ACC112 (cell line): ENCODE measurements around the gene CCL8.

Experiments
- H2AFZ ChIP-seq: fragments of 200-600 bp; sonication (generic); one replicate; pipeline ENCODE4 v1.6.0; 2017; ENCODE audit warnings: antibody characterized with exemption, low read length; ENCODE audit not compliant: unreplicated experiment
- H3K27ac ChIP-seq: fragments of 200-600 bp; sonication (generic); 2 replicates; pipeline ENCODE4 v1.5.1; 2014; ENCODE audit warnings: low read depth, mild to moderate bottlenecking, antibody characterized with exemption, low read length, moderate library complexity
- H3K27me3 ChIP-seq: fragments of 200-600 bp; sonication (generic); 2 replicates; pipeline ENCODE4 v1.6.1; 2014; ENCODE audit warnings: mild to moderate bottlenecking, antibody characterized with exemption, low read length, moderate library complexity, mixed read lengths; ENCODE audit not compliant: insufficient read depth
- H3K36me3 ChIP-seq: fragments of 200-600 bp; sonication (generic); 2 replicates; pipeline ENCODE4 v1.6.1; 2016; ENCODE audit warnings: mild to moderate bottlenecking, antibody characterized with exemption, low read length, moderate library complexity, mixed read lengths; ENCODE audit not compliant: insufficient read depth
- H3K4me1 ChIP-seq: fragments of 200-600 bp; sonication (generic); one replicate; pipeline ENCODE4 v1.6.1; 2016; ENCODE audit warnings: low read length, mixed read lengths; ENCODE audit not compliant: insufficient read depth, unreplicated experiment, control insufficient read depth
- H3K4me3 ChIP-seq: fragments of 200-600 bp; sonication (generic); 2 replicates; pipeline ENCODE4 v1.5.1; 2014; ENCODE audit warnings: mild to moderate bottlenecking, low read depth, low read length
- H3K79me2 ChIP-seq: fragments of 200-600 bp; sonication (generic); one replicate; pipeline ENCODE4 v1.6.0; 2016; ENCODE audit warnings: low read length; ENCODE audit not compliant: control insufficient read depth, unreplicated experiment, insufficient read depth

CCL8 gene

GRCh38 chr17:34299956-34300577, 19.2 kb upstream of the CCL8 start:
- no peak overlapping the region for H3K4me3 ChIP-seq
- H3K4me1 ChIP-seq, result peaks cover 25% of the 10 kb centered on the region
- no peak overlapping the region for H2AFZ ChIP-seq
- H3K27ac ChIP-seq, result peak overlapping the region; percentile 54
- H3K79me2 ChIP-seq, result no peaks in the 10 kb centered on the region
- no peaks in the 10 kb centered on the region for H3K27me3 ChIP-seq
- no peaks in the 10 kb centered on the region for H3K36me3 ChIP-seq

- Histone ChIP-seq H2AFZ (no peak overlapping the region), H3K4me3 (no peak overlapping the region), H3K36me3 (no peaks in the 10 kb centered on the region), H3K27ac (peak overlapping the region; percentile 54), H3K79me2 (no peaks in the 10 kb centered on the region), H3K27me3 (no peaks in the 10 kb centered on the region), H3K4me1 (peaks cover 26% of the 10 kb centered on the region)
Observed at GRCh38 chr17:34300652-34301370, 18.4 kb upstream of the CCL8 start.

- no peaks in the 10 kb centered on the region for H3K36me3 ChIP-seq
- no peaks in the 10 kb centered on the region for H3K79me2 ChIP-seq
- no peak overlapping the region for H3K27ac ChIP-seq
- no peaks in the 10 kb centered on the region for H3K27me3 ChIP-seq
- H3K4me1 ChIP-seq, result peaks cover 38% of the 10 kb centered on the region
- H2AFZ ChIP-seq, result no peak overlapping the region
- no peak overlapping the region for H3K4me3 ChIP-seq
Observed at GRCh38 chr17:34301986-34302385, 17.2 kb upstream of the CCL8 start.

GRCh38 chr17:34302636-34303035, 16.6 kb upstream of the CCL8 start:
- Histone ChIP-seq H3K79me2 (no peaks in the 10 kb centered on the region), H3K27ac (no peak overlapping the region), H3K4me3 (no peak overlapping the region), H3K36me3 (no peaks in the 10 kb centered on the region), H3K27me3 (no peaks in the 10 kb centered on the region), H2AFZ (no peak overlapping the region), H3K4me1 (peaks cover 43% of the 10 kb centered on the region)

GRCh38 chr17:34303606-34304005, 15.6 kb upstream of the CCL8 start:
- Histone ChIP-seq H3K27ac (no peak overlapping the region), H3K4me1 (peaks cover 50% of the 10 kb centered on the region), H3K4me3 (no peak overlapping the region), H3K36me3 (no peaks in the 10 kb centered on the region), H2AFZ (no peak overlapping the region), H3K79me2 (no peaks in the 10 kb centered on the region), H3K27me3 (no peaks in the 10 kb centered on the region)

GRCh38 chr17:34305061-34305460, 14.2 kb upstream of the CCL8 start:
- Histone ChIP-seq H3K79me2 (no peaks in the 10 kb centered on the region), H3K27me3 (no peaks in the 10 kb centered on the region), H3K4me1 (peaks cover 49% of the 10 kb centered on the region), H2AFZ (no peak overlapping the region), H3K36me3 (no peaks in the 10 kb centered on the region), H3K4me3 (no peak overlapping the region), H3K27ac (no peak overlapping the region)

GRCh38 chr17:34305606-34306005, 13.6 kb upstream of the CCL8 start:
- Histone ChIP-seq H3K4me1 (peaks cover 45% of the 10 kb centered on the region), H3K4me3 (no peak overlapping the region), H3K79me2 (no peaks in the 10 kb centered on the region), H3K27me3 (no peaks in the 10 kb centered on the region), H3K36me3 (no peaks in the 10 kb centered on the region), H3K27ac (no peak overlapping the region), H2AFZ (no peak overlapping the region)

GRCh38 chr17:34306466-34306865, 12.8 kb upstream of the CCL8 start:
- H2AFZ ChIP-seq, result no peak overlapping the region

GRCh38 chr17:34307110-34307509, 12.1 kb upstream of the CCL8 start:
- Histone ChIP-seq H3K4me1 (peaks cover 49% of the 10 kb centered on the region), H3K79me2 (no peaks in the 10 kb centered on the region), H2AFZ (no peak overlapping the region), H3K27ac (peak overlapping the region; percentile 83), H3K27me3 (no peaks in the 10 kb centered on the region), H3K4me3 (peak overlapping the region; percentile 45; the same call in 1 of the 2 replicates), H3K36me3 (no peaks in the 10 kb centered on the region)

More at GRCh38 chr17:34306466-34306865, 12.8 kb upstream of the CCL8 start:
- Histone ChIP-seq H3K27ac (peak overlapping the region; percentile 83), H3K4me3 (peak overlapping the region; percentile 45; the same call in 1 of the 2 replicates), H3K36me3 (no peaks in the 10 kb centered on the region), H3K27me3 (no peaks in the 10 kb centered on the region), H3K79me2 (no peaks in the 10 kb centered on the region), H3K4me1 (peaks cover 46% of the 10 kb centered on the region)

GRCh38 chr17:34308371-34308770, 10.9 kb upstream of the CCL8 start:
- Histone ChIP-seq H3K4me1 (peaks cover 61% of the 10 kb centered on the region), H3K4me3 (no peak overlapping the region), H3K27ac (peak overlapping the region; percentile 83; the same call in 1 of the 2 replicates), H3K79me2 (no peaks in the 10 kb centered on the region), H2AFZ (no peak overlapping the region), H3K36me3 (no peaks in the 10 kb centered on the region), H3K27me3 (no peaks in the 10 kb centered on the region)

GRCh38 chr17:34311291-34311690, 7.9 kb upstream of the CCL8 start:
- H3K36me3 ChIP-seq, result no peaks in the 10 kb centered on the region
- H3K27me3 ChIP-seq, result no peaks in the 10 kb centered on the region
- H3K4me3 ChIP-seq, result no peak overlapping the region
- H2AFZ ChIP-seq, result no peak overlapping the region
- H3K79me2 ChIP-seq, result no peaks in the 10 kb centered on the region
- H3K27ac ChIP-seq, result peak overlapping the region; percentile 65
- peaks cover 80% of the 10 kb centered on the region for H3K4me1 ChIP-seq
